CD4-positive, alpha-beta T cell treated with Interleukin-4 for 1 hour (primary cell): ENCODE data around the gene RTN1.

Experiments
- DNase-seq, 2 donors: peaks; one replicate each; pipeline ENCODE4 v3.0.0-alpha.2; 2020 to 2022

Gene RTN1, protein sequence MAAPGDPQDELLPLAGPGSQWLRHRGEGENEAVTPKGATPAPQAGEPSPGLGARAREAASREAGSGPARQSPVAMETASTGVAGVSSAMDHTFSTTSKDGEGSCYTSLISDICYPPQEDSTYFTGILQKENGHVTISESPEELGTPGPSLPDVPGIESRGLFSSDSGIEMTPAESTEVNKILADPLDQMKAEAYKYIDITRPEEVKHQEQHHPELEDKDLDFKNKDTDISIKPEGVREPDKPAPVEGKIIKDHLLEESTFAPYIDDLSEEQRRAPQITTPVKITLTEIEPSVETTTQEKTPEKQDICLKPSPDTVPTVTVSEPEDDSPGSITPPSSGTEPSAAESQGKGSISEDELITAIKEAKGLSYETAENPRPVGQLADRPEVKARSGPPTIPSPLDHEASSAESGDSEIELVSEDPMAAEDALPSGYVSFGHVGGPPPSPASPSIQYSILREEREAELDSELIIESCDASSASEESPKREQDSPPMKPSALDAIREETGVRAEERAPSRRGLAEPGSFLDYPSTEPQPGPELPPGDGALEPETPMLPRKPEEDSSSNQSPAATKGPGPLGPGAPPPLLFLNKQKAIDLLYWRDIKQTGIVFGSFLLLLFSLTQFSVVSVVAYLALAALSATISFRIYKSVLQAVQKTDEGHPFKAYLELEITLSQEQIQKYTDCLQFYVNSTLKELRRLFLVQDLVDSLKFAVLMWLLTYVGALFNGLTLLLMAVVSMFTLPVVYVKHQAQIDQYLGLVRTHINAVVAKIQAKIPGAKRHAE

DNA sequence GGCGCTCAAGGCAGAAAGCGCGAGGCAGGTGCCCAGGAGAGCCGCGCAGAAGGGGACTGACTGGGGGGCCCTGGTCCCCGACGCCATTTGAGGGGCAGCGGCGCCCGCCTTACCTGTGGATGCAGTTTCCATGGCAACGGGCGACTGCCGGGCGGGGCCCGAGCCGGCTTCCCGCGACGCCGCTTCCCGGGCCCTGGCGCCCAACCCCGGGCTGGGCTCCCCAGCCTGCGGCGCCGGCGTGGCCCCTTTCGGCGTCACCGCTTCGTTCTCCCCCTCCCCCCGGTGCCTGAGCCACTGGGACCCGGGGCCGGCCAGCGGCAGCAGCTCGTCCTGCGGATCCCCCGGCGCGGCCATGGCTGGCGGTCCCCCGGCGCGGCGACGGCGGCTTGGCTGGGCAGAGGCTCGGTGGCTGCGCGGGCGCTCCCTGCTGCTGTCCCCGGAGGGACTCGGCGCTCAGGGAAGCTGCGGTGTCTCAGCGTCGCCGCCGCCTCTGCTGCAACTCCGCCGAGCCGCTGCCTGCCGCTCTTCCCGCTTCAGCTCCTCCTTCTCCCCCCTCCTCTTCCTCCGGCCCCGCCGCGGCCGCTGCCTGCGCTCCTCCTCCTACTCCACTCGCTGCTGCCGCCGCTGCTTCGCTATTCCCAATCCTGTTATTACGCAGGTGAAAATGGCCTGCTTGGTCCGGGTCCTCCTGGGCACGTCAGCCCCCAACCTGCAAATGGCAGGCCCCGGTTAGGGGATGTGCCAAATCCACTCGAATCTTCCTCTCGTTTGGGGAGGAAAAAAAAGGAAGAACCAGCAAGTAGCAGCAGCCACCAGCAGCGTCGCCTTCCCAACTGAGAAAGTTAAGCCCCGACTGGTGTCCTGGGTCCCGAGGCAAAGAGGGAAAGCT, at the start of gene RTN1:
Gene RTN1 (minus strand): TSS at position 500 of the 889 bp plus-strand sequence. CDS start 146 bp downstream, at position 354.
- DNase-seq: no peak

GRCh38 chr14:59920378-59920683, 49.8 kb upstream of the RTN1 start:
- no peak for DNase-seq

DNA sequence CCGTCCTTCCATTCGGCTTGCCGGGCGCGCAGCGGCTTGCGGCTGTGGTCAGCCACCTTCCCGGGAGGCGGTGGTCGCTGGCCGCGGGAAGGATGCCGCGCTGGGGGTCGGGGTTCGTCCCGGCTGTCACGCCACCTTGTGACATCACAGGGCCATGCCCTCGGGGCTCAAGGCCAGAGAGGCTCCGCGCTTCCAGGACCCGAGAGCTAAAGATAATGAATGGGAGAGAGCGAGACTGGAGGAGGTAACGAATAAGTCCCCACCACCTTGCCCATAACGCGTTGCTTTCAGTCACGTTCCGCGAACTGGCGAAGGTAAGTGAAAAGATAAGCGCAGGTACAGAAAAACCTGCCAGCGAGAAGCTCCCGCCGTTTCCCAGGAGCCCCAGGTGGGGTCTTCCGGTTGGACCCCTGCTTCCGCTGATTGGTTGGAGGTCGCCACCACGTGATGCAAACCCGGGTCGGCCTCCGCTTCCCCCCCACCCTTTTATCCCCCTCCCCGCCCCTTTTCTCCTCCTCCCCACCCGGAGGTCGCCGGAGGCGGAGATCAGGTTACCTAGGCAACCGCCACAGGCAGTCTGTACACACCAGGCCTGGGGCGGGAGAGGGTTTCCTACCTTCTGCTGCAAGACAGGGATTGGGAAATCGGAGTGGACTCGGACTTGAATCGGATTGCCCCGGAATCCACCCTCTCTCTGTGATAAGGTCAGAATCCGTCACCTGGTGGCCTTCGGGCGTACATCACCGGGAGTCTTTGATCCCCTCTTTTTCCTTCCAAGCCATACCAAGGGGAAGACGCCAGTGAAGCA, 49.2 kb upstream of the RTN1 start, which contains the start of gene LRRC9:
Gene LRRC9 (plus strand): TSS at position 575 of the 808 bp plus-strand sequence.
- peak; percentile 52 to 60 for DNase-seq

DNA sequence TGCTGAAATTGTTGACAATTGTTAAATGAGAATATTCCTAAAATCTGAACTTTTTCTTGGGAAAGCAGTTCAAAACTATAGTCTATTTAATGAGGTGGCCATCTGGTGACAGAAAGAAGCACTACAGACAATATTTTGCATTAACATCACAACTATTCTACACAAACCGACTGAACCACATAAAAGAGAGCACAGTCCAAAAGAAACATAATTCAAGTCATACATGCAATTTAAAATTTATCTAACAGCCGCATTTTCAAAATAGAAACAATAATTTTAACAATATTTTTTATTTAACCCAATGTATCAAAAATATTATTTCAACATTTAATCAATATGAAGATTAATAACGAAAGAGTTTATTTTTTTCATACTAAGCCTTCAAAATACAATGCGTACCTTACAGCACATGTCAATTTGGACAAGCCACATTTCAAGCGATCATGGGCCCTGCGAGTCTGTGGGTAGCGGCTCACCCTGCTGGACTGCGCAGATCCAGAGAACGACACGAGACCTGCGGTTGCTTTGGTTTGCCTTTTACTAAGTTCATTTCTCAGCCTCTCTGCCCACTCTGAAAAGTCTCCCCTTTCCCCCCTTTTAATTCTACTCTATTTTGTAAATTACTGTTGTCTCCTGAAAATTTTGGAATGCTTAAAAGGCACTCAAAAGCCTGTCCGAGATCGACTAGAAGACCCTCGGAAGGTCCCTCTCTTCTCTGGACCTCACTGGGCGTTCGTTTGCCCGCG, 48.4 kb upstream of the RTN1 start:
- peak in 1 of 2 donors; percentile 15 for DNase-seq

GRCh38 chr14:59913187-59913586, 42.6 kb upstream of the RTN1 start:
- DNase-seq: no peak

DNA sequence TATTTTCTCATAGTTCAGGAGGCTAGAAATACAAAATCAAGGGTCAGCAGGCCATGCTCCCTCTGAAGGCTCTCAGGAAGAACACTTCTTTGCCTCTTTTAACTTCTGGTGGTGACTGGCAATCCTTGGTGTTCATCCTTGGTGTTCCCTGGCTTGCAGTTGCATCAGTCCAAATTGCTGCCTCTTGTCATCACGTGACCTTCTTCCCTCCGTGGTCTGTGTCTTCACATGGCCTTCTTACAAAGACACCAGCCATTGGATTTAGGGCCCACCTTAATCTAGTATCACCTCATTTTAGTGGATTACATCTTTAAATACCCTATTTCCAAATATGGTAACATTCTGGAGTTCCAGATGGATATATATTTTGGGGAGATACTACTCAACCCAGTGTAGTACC, 41.9 kb upstream of the RTN1 start:
- no peak for DNase-seq

GRCh38 chr14:59905188-59905587, 34.6 kb upstream of the RTN1 start:
- DNase-seq: no peak

DNA sequence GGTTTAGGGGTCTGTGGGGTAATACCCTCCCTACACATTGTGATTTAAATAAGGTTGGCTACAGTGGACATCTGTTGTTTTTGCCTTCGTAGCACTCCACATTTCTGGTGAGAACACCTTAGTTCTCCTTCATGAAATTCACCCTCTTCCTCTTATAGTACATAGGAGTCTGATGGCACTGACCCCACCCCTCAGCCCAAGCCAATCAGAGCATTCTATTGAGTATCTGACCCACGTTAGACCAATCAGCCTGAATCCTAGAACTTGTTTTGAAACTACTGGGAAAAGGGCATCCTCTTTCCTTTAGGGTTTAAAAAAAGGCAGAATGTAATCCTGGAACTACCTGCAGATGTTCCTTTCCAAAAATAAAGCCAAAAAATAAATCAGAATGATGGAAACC, 33.6 kb upstream of the RTN1 start:
- DNase-seq: no peak

DNA sequence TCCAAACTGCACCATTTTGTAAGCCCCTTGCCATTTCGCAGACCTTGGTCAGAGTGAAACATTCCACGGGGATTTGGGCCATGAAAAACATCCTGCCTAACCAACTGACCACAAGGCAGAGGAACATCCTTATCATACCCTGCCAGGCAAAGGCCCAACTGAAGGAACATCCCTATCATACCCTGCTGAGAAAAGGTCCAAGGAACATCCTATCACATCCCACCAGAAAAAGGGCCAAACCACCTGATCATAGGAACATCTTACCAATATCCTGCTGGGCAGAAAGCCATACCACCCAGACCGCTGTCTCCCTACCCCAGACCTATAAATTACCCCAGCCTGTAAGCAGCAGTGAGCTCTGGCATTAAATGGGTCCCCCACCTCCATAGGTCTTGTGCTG, 30.0 kb upstream of the RTN1 start:
- no peak for DNase-seq

DNA sequence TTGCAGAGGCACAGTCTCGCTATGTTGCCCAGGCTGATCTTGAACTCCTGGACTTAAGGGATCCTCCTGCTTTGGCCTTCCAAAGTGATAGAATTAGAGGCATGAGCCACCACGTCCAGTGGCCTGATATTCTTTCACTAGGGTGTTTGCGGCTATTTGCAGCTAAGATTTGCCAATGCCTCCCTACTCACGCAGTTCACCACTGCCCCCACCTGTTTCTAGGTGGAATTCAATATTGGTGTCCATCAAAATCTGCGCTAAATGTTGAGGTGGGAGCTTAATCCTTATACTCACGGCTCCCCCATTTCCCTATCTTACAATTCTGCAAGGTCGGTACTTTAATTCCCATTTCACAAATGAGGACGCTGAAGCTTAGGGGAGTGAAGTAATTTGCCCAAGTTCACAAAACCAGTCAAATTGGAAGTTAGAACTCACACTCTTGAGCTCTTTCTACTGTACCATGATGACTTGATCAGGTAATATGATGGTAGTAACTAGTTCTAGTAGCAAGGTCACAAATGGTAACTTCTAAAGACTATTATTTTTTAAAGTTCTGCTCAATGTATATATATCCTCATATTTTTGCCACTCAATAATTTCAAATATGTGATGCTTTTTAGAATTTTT, 27.3 kb upstream of the RTN1 start:
- DNase-seq: no peak

DNA sequence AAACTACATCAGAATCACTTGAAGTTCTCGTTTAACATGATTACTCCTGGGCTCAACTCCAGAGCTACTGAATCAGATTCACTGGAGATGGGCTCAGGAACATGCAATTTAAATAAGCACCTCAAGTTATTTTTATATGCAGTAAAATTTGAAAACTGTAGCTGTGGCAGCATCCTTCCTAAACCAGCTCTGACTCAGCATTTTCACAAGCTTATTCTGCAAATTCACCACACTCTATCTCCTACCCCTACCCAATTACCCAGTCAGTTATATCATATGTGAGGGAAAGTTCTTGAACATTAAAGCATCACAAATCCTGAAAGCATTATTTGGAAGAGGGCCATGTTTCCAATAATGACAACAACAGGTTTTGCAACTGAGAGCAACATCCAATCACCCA, 25.1 kb upstream of the RTN1 start:
- DNase-seq: no peak

DNA sequence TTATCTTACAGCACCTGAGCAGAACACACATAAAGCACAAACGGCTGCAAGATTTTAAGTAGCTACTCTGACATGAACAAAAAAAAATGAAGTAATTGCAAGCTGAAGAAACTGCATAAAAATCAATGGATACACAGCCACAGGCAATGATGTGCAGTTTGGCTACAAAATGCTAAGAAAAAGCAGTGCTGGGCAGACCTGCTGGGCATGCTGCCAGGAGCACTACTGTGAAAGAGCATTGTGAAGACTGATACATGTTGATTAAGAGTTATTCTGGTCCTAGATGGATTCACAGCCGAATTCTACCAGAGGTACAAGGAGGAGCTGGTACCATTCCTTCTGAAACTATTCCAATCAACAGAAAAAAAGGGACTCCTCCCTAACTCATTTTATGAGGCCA, 20.1 kb upstream of the RTN1 start:
- no peak for DNase-seq

DNA sequence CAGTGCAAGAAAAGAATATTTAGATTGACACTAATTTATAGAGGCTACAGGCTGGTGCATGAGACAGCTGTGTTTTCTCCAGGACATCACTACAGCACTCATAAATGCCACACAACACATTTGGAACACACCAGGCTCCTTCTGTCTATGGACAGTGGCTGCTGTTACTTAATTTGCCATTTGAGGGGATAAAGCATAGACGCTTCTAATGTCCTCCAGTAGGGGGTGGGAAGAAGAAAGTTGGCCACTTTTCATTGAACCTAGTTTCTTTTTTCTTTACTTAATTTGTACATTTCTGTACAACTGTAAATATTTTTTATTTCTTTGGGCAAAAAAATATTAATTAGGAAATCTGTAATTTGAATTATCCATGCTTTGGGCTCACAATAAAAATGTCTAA, 12.4 kb upstream of the RTN1 start:
- DNase-seq: no peak

DNA sequence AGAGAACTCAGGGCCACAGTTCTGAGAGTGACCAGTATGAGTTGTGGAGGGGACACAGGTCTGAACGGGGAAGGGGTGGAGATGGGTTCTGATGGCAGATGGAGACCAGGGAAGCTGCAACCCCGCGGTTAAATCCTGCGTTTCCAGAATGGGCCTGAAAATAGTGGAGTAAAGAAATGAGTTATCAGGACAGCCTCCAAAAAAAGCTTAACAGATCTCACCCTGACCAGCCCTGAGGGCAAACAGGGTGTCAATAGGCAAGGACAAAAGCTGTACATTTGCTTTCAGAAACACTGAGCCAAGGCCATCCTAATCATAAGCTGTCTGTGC, 555 bp upstream of the RTN1 start:
- DNase-seq: no peak

DNA sequence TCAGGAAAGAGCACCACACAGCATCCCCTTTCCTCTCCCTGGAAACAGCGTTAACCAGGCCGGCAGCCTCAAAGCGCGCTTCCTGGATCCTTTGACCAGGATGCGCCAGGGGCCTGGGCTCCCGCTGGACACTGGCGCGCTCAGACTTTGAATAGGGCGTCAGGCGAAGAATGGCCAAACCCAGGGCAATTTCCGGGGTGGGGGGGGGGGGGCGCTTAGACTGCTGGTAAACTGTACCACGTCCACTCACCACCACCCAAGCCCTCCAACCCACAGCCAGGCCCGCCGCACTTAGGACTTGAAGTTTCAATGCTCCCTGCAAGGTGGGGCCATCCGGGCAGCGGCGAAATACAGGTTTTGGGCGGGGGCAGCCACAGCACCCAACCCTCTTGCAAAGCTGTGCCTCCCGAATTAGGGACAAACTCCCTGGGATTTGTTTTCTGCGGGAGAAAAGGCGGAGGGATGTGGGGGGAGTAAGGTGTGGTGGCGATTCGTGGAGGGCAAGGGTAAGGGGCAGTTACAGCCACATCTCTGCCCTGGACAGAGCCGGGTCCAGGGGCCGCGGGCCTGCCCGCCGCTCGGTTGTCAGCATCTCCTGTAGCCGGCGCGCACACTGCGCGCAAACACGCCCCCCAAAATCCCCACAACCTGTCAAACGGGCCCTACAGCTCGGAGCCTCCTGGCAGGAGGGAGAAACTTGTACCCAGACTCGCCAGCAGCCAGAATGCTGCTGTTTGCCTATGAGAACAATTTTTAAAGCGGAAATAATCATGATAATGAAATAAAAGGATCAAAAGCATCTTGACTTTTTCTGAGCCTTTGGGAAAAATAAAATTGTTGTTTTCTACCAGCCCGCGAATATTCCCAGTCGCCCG, 958 bp downstream of the RTN1 start:
- DNase-seq: no peak

DNA sequence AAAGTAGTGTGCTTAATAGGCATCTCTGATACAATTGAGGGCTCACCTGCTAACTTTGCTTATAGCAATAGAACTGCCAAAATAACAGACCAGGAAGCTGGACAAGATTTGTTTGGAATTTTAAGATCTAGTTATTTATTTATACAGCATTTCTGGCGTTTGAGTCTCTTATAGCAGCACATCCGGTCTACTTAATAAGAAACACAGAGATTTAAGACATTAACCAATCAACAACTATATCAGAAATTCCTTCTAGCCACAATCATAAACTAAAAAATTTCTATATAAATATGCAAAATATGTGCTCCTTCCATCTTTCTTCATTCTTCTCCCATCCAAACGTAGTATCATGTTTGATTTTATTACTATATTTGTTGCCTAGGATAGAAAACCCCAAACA, 2.6 kb downstream of the RTN1 start:
- no peak for DNase-seq

DNA sequence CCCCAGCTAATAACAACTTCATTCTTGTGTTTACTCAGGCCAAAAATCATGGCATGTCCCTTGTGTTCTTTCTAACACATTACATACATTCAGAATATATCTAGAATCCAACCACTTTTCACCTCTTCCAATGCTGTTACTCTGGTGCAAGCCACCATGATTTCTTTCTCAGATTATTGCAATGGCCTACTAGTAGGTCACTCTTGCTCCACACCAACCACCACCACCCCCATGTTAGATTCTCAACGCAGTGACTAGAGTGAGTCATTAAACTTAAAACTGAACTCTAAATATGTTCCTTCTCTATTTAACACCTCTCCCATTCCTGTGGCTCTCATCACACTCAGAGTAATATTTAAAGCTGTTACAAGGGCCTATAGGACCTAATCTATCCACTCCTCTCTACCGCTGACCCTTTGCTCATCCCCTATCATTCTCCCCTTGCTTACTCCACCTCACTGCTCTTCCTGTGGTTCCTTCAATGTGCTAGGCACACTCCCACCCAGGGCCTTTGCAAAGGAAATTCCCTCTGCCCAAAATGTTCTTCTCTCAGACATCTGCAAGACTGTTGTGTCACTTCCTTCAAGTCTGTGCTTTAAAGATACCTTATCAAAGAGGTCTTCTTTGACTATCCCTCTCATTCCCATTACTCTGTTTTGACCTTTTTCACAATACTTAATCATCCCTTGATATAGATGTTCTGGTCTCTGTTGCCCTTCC, 6.6 kb downstream of the RTN1 start:
- no peak for DNase-seq

DNA sequence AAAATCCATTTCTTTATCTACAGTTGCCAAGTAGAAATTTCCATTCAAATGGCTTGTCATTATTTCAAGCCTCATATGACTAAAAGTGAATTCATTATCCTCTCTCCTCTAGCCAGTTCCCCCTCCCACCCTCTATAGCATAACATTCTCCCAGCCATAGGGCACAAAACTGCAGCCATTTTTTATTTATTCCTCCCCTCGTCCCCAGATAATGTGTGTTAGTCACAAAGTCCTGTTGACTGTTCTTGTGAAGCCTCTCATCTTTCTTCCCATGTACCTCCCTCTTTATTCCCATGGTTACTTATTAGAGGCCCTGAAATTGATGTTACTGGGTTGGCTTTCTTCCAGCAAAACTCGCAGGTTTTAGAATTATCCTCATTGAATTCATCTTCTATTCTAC, 13.2 kb downstream of the RTN1 start:
- DNase-seq: no peak

DNA sequence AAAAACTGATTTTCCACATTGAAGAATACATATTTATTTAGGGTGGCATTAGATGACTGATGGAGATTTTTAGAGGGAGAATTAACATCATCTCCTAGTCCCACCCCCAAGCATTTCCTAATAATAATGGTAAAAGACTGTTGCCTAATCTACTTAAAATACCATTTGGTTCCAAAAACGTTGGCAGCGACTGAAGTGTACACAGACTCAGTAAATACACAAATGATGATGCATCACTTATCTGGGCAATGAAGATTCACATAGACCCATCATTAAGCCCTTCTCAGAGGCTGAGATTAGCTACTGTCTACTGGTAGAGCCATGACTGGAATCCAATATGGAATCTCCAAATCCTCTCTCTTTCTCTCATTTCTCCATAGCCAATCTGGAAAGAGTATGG, 18.2 kb downstream of the RTN1 start:
- DNase-seq: no peak

- no peak for DNase-seq
Measured at GRCh38 chr14:59850458-59850857, 20.1 kb downstream of the RTN1 start.
